ENCODE measurements around the gene MOSPD3.

DNA sequence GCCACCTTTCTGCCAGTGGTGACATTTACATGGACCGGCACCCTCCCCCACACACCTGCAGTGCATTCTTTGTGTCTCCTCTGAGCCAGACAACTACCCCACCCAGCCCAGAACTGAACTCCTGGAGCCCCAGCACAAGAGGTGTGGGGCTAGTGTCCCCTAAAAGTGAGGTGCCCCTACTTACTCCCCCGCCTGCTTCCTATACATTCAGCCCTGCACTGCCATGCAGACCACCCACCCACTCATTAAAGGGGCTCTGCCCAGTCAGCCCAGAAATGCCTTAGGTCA, 40.6 kb upstream of the MOSPD3 start:
- TF ChIP-seq, protein P1, sequence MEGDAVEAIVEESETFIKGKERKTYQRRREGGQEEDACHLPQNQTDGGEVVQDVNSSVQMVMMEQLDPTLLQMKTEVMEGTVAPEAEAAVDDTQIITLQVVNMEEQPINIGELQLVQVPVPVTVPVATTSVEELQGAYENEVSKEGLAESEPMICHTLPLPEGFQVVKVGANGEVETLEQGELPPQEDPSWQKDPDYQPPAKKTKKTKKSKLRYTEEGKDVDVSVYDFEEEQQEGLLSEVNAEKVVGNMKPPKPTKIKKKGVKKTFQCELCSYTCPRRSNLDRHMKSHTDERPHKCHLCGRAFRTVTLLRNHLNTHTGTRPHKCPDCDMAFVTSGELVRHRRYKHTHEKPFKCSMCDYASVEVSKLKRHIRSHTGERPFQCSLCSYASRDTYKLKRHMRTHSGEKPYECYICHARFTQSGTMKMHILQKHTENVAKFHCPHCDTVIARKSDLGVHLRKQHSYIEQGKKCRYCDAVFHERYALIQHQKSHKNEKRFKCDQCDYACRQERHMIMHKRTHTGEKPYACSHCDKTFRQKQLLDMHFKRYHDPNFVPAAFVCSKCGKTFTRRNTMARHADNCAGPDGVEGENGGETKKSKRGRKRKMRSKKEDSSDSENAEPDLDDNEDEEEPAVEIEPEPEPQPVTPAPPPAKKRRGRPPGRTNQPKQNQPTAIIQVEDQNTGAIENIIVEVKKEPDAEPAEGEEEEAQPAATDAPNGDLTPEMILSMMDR (IDR thresholded peaks at IDR 0.05): no peak
- no peak for TF ChIP-seq POLR2A (IDR thresholded peaks at IDR 0.05)
